Stimulated activated CD8-positive, alpha-beta memory T cell treated with anti-CD3 and anti-CD28 coated beads, Interleukin-7, amount 100 ng/mL, for 24 hours (primary cell): Measurements from ENCODE around the gene EFNA5.

Source experiments
- DNase-seq: peaks from one replicate; pipeline ENCODE4 v3.0.0-alpha.2; 2020; ENCODE audit warnings: low read depth

The EFNA5 gene

GRCh38 chr5:107426209-107426608 lies 244.5 kb downstream of the EFNA5 start:
- DNase-seq: no peak

DNA sequence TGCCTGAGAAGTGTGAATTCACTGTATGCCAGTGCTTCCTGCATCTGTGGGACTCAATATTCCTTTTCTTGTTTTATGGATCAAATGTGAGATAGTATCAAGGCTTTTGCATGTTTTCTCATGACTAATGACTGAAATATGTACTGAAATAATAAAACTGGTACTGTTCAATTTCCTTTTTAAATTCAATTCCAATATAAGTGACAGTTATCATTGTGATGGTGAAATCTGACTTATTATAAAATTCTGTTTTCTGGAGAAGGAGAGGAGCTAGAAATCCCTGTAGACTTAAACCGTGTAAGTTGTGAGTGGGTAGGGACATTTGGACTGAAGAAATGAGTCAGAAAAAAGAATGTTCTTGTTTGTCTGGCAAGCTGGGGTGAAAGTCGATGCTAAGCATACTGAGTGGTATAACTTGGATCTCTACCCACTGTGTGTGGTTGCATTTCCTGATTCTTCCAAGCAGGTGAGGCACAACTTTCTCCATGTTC lies 245.2 kb downstream of the EFNA5 start:
- DNase-seq: no peak

DNA sequence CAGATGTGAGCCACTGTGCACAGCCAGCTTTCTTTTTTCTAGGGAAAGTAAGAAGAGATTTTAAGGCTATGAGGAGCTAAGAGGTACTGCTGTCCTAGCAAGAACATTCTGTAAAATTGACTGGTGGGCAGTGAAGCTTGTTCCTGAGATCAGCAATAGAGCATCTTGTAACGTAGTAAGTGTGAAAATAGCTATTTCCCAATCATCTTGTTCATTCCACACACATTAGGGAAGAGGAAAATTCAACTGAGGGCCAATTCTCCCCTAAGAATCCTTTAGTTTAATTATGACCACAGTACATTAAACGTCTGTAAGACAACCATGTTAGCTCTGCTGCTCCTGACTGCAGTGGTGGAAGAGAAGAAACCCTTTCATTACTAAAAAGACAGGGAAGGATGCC lies 246.2 kb downstream of the EFNA5 start:
- no peak for DNase-seq

GRCh38 chr5:107422494-107422893 lies 248.2 kb downstream of the EFNA5 start:
- DNase-seq: no peak

- DNase-seq: no peak
Observed at GRCh38 chr5:107419498-107419897, 251.2 kb downstream of the EFNA5 start.

DNA sequence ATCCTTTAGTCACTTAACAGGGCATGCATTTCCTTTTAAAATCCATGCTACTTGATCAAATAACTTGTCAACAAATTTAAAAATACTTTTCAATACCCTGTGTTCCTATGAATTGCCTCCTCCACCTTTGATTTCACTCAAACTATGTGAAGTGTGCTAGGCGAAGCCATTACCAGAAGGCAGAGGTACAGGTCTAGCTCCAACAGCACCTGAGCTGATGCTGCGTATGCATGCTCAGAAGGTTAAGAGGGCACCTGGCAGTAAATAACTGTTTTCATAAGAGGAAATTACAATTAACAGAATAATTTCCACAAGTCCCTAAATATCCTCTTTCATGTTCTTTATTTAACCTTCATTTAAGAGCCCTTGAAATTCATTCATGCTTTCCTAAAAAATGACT lies 251.8 kb downstream of the EFNA5 start:
- DNase-seq: no peak

DNA sequence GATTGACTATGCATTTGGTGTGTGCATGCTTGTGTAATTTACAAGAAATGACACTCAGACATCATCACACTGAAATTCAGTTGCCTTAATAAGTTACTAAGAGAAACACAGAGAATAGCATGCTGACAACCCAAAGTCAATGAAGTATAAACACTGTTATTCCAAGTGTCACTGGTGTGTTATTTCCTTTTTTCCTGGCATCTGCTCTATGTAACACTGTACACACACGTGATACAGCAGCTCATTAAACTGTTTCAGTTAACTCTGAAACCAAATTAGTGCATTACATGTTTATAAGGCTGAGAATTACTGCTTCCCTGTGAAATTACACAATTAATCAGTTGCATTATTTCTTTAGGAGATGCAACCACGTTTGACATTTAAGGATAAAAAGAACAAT lies 252.7 kb downstream of the EFNA5 start:
- no peak for DNase-seq

DNA sequence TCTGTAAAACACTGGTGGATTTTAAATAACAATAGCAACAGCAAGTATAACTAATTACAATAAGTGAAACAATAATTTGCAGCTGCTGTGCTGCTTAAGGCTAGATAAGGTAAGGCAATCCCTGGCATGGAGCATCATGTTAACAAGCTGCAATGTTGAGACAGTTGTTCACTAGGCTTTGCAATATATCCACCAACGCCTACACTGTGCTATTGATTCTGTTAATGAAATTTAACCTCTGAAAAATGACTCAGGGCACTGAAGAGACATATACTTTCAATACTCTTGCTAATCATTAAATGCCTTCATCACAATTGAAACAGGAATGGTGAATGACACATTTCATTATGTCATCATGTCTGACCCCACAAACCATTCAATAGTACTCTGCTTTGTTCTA lies 255.0 kb downstream of the EFNA5 start:
- no peak for DNase-seq

- no peak for DNase-seq
Observed at GRCh38 chr5:107414802-107415201, 255.9 kb downstream of the EFNA5 start.

DNA sequence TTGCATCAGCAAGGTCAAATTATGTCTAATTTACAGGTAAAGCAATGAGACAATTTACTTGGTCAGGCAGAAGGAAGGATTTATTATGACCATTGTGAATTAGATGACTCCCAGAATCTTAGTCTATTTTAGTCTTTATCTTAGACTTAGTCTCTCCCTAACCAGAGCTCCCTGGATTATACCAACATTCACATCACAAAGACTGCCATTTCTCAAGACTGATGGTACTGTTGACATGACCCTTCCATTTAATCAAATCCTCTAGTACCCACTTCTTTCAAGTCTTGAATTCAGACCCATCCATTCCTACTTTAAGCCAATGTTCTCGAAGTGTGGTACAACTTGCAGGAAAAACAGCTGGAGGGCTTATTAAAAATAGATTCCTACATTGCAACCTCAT lies 257.0 kb downstream of the EFNA5 start:
- DNase-seq: no peak

DNA sequence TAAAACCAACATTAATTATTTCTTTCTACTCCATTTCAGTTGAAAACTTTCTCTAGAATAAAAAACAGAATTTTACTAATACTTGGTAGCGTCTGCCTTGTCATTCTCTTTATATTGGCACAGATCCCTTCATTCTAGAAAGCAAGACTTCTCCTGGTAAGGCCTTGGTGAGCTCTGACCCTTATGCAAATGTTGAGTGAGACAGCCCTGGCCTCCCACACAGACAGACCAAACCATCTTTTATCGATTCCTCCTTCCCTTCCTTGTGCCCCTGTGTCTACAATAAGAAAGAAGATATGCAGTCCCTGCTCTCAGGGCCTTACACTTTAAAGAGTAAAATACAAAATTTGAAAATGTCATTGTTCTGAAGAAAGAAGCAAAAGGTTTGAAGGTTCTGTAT lies 262.2 kb downstream of the EFNA5 start:
- no peak for DNase-seq

DNA sequence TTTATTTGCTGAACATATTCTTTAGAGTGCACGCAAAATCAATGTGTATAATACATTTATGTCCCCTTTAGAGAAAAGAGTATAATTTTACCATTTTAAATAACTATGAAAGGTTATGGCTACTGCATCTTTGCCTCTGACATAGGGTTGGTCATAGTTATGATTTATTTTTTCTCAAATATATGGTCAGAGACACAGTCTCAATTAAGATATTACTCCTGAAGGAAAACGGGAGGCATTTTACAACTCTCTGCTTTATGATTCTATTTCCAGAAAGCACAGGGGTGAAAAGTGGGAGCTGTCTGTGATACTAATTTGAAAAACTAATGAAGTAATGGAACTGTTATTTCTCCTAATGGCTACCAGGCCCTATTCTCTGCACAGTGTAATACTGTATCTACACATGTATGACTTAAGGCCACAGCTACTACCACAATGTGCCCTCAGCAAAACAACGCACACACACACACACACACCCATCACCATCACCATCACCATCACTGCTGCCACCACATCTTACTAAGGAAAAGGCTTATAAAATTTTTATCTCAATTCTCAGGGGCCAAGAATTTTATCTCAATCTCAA lies 262.9 kb downstream of the EFNA5 start:
- no peak for DNase-seq

- DNase-seq: no peak
Observed at GRCh38 chr5:107404595-107405374, 266.0 kb downstream of the EFNA5 start.

GRCh38 chr5:107403228-107403953 lies 267.3 kb downstream of the EFNA5 start:
- DNase-seq: no peak

DNA sequence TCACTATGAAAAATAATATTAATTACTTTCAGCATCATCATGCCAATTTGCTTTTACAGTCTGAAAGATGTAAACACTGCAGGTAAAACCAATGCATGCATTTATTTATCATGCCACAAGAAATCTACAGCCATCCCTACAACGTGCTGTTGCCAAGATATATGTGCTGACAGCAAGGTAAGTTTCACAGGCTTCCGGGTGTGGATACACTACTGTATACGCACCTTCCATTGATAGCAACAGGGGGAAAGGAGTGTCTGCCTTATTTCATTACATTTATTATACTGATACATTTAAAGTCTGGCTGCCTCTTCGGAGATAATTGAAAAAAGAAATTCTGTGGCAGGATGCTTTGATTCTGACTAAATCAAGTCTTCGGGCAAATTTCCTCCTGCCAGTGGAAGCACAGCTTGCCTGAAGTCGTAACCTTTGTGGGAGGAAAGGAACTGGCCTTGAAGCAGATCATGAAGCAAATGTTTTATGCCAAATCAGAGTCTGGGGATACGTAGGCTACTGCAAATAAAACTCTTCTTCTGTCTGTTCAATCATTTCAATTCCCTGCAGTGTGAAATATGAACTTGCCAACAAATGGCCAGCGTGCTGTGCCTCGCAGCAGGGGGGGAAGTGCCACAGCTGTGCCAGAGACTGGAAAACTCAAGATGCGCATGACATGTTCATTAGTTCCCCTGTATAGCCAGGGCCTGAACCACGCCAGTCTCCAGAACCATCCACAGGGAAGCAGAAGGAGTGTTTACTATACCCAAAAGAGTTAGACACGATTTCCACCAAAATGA lies 268.1 kb downstream of the EFNA5 start:
- DNase-seq: no peak

DNA sequence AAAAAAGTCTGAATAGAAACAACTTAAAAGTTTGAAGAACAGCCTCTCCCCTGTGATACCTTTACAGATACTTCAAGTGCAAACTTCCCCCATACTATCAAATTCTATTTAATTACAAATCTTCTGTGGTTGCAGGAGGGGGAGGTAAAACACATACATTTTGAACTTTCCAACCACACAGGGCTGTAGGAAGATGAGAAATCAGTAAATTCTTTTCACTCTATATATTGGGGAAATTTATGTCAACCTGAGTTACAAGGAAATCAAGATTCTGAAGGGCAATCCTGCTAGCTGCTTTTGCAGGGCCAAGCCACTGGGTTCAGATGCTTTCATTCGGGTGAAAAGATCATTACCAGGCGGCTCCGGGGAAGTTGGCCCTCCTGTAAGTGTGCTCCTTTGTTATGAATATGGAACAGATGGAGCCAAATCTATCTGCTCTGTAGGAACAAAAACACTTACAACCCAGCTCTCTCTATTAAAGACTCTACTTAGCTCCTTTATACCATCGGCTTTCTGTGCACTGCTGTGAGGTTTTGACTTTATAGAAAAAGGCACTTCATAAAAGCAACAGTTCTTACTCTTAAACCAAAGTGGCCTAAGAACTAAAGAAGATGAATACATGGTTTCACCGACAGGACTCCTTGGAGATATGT lies 269.1 kb downstream of the EFNA5 start:
- DNase-seq: no peak

DNA sequence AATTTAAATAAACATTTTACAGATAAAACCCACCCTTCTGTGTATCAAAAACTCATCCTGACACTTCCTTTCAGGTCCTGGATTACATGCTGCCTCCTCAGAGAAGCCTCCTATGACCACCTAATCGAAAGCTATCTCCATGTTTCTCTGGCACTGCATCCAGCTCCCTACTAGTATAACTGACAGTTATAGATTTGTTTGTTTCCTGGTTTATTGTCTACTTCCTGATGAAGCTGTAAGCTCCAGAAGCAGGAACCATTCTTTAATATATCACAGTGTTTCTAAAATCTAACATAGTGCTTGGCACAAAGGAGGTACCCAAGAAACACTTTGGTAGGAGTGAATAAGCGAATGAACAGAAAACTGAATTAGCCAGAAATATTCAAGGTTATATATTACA lies 270.4 kb downstream of the EFNA5 start:
- DNase-seq: no peak

DNA sequence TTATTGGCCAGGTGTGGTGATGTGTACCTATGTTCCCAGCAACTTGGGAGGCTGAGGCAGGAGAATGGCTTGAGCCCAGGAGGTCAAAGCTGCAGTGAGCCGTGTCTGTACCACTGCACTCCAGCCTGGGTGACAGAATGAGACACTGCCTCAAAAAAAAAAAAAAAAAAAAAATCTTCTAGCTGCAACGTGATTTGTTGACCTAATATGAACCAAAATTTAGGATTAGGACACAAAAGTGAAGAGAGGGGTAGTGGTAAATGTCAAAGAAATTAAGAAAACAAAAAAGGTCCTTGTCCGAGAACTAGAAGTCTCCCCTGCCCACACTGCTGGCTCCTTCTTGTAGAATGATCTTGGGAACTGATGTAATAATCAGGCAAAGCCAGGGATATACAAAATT lies 272.0 kb downstream of the EFNA5 start:
- no peak for DNase-seq

DNA sequence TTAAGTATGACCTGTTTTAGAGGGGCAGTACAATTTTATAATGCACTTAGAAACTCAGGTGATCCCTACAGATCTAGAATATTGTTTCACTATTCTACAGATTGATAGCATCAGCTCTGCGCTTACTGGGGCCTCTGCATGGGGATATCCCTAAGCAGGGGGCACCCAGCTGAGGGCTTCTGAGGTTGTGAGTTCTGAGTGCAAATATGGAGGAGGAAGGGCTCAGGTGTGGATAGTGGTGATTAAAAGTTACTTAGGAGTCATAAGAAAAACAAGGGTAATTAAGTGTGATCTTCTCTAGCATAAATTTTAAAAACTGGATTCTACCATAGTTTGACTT lies 274.4 kb downstream of the EFNA5 start:
- DNase-seq: no peak

DNA sequence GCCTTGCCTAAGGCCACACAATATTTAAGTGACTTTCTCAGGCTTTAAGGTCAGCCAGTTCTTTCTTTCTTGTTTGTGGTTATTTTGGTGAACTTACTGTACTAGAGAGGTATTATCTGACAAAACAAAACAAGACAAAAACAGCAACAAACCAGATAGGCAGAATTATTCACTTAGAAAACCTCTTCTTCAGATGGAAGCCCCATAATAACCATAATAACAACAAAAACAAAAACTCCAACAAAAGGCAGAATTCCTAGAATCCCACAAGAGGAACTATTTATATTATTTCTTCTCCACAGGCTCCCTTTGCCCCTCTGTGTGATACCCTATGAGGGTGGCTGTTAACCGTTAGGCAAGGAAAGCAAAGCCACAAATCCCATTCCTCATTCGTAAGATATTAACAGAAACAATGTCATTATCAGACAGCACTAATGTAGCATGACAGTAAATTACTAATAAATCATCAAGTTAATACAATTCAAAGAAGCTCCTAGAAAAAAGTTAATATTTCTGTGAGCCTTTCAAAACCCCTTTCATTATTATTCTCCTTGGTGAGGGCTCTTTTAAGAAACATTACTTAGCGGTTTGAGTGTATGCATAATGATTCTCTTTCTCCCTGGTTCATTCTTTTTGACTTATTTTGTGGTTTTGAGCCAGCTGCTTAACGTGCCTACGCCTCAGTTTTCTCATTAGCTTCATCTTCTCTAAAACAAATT lies 274.9 kb downstream of the EFNA5 start:
- no peak for DNase-seq

GRCh38 chr5:107393851-107394250 lies 276.9 kb downstream of the EFNA5 start:
- no peak for DNase-seq
